DMS 273 treated with DMSO at 0.1 percent for 48 hours (cell line): ENCODE data around the gene MARK1.
"Not testable (repeated sequence)": the region's sequence is repeated elsewhere in the genome, so short reads cannot be mapped to it uniquely, and the experiment has no call there.

Experiments
- DNase-seq: peaks from one replicate; lab custom pipeline; 2025; lab: John Stamatoyannopoulos, UW

The MARK1 gene

DNA sequence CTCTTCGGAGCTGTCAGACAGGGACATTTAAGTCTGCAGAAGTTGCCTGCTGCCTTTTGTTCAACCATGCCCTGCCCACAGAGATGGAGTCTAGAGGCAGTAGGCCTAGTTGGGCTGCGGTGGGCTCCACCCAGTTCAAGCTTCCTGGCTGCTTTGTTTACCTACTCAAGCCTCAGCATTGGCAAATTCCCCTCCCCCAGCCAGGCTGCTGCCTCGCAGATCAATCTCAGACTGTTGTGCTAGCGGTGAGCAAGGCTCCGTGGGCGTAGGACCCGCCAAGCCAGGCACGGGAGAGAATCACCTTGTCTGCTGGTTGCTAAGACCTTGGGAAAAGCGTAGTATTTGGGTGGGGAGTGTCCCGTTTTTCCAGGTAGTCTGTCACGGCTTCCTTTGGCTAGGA, 83.2 kb downstream of the MARK1 start:
- DNase-seq: not testable (repeated sequence)

DNA sequence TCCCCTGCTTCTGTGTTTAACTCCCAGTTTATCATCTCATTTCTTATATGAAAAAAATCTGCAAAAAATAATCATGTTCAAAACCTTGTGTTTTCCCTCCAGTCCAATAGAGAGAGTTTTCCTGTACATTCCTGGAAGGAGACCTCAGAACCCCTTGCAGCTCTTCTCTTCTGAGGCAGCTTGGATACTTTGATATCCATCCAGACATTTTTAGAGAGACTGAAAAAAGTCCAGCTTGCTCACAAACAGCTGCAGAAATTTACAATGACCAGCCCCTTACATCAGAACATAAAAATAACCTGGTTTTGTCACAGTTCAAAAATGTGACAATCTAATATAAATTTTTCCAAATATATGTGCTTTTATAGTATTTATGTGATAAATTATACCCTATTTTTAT, 88.9 kb downstream of the MARK1 start:
- no peak for DNase-seq

DNA sequence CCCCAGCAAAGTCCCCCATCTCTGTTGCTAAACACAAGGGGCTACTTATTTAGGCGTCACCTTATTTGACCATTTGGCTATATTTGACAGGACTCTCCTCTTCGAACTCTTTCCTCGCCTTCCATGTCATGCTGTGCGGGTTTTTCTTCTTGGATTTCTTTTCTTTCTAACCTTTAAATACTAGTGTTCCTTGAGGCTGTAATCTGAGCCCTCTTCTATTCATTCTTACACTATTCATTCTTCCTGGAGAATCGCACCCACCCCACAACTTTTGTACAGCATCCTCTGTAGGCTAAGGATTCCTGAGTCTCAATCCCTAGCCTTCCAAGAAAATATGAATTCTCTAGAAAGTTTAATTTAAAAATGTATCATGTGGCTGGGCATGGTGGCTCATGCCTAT, 100.5 kb downstream of the MARK1 start:
- DNase-seq: no peak

DNA sequence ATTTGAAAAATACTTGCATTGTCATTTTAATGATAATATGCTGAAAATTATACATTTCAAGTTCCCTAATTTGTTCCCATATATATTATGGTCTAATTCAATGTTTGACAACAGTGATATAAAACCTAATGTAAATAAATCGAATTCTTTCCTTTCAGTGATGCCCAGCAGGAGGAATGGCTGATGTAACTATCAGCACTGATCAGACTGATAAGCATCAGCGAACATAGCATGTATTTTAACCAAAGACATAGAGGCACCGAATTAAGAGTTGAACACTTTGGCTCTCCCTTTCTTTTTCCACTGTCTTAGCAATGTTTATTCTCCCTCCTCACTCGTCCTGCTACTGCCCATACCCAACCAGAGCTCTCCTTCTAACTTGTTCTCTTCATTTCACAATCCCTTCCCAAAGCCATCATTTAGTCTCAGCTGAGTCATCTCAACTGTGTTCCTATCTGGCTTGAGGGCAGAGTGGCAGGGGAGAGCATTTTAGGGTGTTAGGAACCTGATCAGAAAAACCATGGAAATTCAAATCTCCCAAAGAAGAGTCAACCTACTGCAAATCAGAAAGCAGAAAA, 103.4 kb downstream of the MARK1 start:
- DNase-seq: no peak

DNA sequence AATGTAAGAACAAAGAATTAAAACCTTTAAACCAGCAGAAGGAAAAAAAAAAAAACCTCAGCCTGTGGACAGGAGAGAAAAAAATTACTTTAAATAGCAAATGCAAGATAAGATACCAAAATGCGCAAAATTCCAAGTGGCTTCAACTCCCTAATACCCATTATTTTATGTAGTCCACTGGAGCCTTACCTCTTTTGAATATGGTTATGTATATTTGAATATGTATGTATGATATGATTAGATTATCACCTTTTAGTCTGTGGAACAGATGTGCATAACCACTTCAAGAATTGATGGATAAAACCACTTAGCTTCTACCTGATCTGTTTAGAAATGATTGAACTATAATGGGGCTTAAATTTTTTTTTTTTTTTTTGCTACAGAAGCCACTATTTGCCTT, 109.8 kb downstream of the MARK1 start:
- no peak for DNase-seq

DNA sequence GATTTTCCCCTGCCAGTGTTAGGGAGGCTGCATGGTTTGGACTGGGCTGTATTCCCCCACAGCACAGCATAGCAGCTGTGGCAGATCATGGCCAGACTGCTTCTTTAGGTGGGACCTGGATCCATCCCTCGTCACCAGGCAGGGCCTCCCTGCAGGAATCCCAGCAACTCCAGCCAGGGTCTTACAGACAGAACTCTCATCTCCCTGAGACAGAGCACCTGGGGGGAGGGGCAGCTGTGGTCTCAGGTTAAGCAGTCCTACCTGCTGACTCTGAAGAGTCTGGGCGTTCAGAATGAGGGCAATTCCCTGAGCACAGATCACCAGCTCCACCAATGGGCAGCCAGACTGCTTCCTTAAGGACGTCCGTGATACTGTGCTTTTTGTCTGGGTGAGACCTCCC, 114.3 kb downstream of the MARK1 start:
- no peak for DNase-seq

DNA sequence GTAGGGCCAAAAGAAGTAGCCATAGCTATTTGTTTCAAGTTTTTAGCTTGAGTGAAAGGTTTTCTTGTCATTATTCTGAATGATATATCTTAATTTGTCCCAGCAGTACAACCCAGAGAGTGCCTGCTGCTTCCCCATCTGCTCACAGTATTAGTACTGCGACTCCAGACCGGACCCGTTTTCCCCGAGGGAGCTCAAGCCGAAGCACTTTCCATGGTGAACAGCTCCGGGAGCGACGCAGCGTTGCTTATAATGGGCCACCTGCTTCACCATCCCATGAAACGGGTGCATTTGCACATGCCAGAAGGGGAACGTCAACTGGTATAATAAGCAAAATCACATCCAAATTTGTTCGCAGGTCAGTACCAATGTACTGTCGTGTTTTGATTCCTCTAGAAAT, 125.1 kb downstream of the MARK1 start:
- peak; percentile 92 for DNase-seq

DNA sequence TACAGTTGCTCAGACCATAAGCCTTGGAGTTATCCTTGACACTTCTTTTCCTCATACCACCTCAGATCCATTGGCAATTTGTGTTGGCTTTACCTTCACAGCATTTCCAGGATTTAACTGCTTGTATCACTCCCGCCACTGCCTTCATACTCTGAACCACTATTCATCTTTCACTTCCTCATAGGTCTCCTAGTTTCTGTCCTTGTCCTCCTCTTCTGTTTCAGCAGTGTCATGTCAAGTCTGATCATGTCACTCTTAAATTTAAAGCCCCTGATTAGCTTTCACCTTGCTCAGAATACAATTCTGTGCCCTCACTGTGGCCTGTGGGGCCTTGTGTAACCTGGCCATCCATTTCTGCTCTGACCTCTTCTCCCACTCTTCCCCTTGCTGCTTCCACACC, 127.6 kb downstream of the MARK1 start:
- DNase-seq: no peak

DNA sequence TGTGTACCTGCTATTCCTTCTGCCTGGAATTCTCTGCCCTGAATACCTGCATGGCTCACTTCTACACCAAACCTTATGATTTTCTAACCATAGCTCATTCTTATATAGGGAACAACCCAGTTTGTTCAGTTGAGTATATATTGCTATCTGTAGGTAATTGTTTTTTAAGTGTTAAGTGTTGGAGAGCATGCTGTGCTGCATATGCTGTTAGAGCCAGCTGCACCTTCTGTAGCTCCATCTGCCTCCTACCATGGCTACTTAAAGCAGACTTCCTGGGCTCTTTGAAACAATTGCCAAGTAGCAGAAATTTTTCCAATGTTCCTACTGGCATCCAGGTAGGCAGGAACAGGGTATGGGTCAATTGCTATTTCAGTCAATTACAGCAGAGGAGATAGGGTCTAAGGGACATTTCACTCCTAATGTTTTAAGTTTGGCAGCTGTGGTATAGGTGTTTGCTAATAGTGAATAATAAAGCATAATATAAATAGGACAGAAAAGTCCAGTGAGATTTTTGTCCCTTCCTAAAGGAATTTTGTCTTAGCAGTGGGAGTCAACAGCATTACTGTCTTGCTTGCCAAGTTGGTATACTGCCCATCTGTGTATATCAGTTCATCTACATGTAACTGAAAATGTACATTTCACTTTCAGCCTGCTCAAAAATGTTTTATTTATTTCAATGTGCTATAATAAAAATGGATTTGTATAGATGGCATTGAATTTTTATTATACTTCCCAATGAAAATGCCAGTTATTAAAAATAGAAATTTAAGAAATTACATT, 128.2 kb downstream of the MARK1 start:
- peak; percentile 87 for DNase-seq

DNA sequence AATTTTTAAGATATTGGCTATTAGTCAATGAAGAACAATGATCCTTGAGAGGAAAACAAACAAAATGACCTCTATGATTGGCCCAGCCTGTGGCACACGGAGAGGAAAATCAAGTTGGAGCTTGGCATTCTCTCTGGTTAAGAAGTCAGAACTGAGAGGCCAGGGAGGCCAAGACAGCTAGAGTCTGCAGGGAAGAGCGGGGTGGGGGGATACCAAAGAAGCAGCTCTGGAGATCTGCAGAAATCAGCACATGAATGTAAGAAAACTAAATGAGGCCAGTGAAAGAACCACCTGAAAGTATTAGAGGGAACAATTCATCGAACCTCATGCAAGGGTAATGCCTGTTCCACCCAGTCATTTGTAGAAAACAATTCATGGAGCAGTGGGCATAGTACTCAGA, 138.4 kb downstream of the MARK1 start:
- no peak for DNase-seq

DNA sequence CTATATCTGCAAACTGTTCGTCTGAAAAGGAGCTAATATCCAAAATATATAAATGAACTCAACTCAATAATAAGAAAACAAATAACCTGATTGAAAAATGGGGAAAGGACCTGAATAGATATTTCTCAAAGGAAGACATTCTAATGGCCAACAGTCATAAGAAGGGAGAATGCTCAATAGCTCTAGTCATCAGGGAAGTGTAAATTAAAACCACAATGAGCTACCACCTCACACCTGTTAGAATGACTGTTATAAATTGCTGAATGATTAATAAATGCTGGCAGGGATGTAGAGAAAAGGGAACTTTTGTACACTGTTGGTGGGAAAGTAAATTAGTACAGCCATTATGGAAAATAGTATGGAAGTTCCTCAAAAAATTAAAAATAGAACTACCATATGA, 141.1 kb downstream of the MARK1 start:
- no peak for DNase-seq

DNA sequence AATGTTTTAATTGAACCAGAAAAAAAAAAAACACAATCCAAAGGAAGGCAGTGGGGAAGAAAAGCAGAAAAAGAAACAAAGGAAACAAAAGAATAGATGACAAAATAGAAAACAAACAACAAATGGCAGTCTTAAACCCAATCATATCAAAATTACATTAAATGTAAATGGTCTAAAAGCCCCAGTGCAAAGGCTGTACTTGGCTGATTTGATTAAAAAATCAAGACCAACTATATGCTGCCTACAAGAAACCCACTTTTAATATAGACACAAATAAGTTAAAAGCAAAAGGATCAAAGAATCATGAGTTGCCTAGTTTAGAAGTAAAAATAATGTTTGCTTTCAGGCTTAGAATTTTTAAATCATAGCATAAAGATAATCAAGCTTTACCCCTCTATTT, 142.4 kb downstream of the MARK1 start:
- DNase-seq: no peak

DNA sequence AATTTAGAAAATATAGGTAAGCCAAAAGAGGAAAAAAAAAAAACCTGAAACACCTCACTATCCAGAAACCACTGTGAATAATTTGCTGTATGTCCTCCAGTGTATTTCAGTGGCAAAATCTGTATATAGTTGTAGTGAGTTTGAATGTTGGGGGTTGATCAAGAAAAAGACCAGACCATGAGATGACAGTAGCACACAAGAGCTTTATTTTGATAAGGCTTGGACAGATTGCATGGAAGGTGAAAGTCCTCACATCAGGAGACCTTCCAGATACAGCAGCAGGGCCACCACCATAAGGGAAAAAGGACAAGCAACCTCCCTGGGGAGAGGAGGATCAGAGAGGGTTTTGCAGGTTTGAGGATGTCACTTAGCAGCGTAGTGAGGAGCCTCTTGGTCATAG, 146.0 kb downstream of the MARK1 start:
- DNase-seq: no peak

DNA sequence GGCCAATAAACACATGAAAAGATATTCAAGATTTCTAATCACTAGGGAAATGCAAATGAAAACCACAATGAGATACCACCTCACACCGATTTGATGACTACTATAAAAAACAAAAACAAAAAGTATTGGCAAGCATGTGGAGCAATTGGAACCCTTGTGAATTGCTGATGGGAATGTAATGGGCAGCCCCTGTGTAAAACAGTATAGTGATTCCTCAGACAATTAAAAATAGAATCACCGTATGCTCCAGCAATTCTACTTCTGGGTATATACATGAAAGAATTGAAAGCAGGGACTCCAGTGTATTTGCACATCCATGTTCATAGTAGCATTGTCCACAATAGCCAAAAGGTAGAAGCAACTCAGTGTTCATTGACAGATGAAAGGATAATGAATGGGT, 149.3 kb downstream of the MARK1 start:
- no peak for DNase-seq

DNA sequence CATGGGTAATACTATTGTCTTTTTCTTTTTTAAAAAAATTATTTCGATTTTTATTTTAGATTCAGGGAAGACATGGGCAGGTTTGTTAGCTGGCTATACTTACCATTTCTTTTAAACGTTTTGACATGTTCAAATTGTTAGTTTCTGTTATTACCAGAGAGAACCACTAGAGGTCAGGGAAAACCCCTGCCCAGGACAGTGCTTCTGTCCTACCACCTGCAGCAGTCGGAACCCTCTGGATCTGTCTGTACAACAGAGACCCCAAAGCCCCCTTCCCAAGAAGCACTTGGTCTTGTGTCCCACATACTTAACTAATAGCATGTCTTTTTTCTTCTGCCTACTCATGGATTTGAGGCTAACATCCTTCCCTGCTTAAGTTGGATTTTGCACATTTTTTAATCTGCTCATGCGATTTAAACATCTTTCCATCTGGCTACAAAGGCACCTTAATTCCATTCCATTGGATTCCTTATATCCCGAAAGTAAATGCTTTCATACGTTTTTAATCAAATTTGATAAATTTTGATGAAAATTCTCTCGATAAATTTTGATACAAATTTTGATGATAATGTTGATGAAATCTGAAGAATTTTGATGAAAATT, 152.2 kb downstream of the MARK1 start:
- DNase-seq: peak; percentile 44

DNA sequence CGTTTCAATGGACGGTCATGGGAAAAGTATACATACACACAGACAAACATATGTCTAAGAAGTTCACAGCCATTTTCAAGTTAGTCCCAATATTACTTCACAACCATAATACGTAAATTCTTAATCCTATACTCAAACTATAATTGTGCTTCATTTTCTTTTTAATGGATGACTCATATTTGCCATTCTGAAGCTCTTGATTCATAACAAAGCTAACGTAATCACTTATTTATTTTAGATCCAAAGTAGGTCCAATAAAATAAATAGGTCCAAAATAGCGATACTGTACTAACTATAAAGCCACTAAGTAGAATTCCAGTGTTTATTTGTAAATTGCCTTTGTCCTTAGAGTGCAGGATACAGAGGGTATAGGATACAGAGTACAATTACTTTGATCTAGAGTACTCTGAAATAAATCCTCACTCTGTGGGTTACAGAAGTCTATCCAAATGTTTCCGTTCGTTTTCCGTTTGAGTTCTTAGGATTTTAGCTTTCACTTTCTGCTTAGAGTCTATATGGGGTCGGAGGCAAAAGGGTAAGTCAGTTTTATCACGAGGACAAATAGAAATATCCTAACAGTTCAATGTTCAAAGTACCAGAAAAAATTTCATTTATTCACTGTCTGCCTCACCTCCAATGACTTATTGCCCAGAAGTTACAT, 153.4 kb downstream of the MARK1 start:
- DNase-seq: no peak

DNA sequence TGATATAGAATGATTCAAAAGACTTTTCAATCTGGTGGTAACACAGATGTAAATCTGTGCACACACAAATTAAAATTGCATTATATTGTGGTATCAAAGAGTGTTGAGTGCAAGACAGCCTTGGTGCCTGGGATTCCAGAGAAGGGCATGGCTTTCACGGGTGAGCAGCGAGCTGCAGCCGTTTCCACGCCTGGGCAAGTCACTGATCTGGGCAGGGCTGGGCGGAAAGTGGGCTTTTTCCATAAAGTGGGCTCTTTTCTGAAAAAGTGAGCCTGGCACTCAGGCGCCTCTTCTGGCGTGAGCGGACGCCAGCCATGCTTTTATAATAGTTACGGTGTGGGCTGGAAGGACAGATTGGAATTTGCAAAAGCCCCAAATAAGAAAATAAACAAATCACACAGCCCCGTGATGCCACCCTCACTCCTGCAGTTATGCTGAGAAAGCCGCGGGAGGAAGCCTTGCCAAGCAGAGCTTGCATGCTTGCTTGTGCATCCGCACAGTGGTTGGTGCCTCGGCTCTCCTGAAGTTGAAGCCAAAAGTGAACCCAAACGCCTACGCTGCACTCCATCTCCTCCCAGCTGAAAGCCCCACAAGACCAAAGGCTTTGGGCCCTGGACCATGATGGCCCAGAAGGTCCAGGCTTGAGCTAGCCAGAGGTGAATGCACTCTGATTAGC, 155.1 kb downstream of the MARK1 start:
- DNase-seq: no peak

DNA sequence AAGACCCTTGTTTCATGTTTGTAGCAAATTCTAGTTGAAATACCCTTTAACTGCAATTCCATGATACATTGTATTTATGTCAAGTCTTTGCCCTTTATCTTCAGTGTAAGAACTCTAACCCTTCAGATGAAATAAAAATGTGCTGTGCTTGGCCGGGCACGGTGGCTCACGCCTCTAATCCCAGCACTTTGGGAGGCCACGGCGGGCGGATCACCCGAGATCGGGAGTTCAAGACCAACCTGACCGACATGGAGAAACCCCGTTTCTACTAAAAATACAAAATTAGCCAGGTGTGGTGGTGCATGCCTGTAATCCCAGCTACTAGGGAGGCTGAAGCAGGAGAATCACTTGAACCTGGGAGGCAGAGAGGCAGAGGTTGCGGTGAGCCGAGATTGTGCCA, 155.8 kb downstream of the MARK1 start:
- not testable (repeated sequence) for DNase-seq

DNA sequence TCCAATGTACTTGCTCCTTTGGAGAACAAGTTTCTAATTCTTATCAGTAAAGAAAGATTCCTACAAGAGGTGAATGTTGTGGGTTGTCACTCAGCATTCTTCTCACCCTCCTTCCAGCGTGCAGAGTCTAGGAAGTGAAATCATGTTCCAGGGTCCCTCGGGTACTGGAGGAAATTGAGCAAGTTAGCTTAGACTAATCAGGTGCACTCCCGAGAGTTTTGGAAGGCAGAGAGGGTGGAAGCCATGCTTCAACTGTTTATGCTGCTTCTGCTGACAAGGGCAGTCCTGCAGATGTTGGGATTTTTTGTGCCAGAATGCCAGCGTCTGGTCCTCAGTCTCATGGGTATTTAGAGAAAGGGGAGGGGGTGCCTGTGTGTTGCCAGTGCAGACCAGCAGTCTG, 157.0 kb downstream of the MARK1 start:
- peak; percentile 14 for DNase-seq

DNA sequence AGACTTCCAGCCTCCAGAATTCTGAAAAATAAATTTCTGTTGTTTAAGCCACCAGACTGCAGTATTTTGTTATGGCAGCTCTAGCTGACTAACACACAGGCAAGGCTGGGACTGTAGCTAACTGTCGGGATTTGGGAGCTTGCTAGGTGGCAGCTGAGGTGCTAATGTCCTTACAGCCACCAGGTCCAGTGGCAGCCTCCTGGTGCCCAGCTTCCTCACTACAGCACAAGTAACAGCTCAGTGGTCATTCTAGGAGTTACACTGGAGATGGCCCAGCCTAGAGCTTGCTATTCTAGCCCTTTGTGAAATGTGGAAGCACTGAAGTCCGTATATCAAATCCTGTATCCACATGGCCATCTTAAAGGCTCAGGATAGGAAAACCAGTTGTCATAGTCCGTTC, 157.9 kb downstream of the MARK1 start:
- no peak for DNase-seq

DNA sequence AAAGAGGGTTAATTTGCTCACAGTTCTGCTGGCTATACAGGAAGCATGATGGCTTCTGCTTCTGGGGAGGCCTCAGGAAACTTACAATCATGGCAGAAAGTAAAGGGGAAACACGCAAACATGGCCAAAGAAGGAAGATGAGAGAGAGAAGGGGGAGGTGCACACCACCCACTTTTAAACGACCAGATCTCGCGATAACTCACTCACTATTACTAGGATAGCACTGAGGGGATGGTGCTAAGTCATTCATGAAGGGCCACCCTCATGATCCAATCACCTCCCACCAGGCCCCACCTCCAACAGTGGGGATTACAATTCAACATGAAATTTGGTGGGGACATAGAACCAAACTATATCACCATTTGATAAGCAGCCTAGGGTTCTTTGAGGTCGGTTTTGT, 159.9 kb downstream of the MARK1 start:
- DNase-seq: no peak

DNA sequence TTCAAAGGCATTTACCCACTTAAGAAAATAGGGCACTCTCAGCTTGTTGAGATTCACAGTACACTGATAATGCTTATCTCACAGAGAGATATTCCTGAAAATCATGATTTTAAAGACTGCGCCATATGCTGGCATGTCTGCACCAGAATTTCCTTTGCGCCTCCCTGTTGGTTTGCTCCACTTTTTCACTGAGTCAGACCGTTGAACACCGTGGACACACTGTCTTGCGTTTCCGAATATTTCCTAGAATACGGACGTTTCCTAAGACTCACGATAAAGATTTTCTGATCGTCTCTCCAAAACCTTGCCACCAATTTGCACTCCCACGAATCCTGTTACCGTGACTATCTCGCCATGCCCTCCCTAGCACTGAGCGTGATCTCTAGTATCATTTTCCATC, 161.7 kb downstream of the MARK1 start:
- no peak for DNase-seq
